Esophagus squamous epithelium (tissue), 5 donors: Measurements from ENCODE around the gene SYNPO. TPM values are rescaled to one million over a fixed set of nuclear protein-coding genes. Genes with fewer than 3 reads are reported as not detected.

Experiments used
- DNase-seq: peaks from one replicate; lab custom pipeline; 2025; lab: John Stamatoyannopoulos, UW
- H3K27ac ChIP-seq, 4 donors: fragments of 200-600 bp; sonication (generic); one replicate each; pipeline ENCODE4 v1.5.1; 2016 to 2019; ENCODE audit warnings: mild to moderate bottlenecking in 1 of 4
- H3K27me3 ChIP-seq, 4 donors: fragments of 200-600 bp; sonication (generic); 1 replicate in 3 of 4; 2 replicates in 1 of 4; pipeline versions ENCODE4 v1.5.1 to v1.6.0; 2017 to 2021; ENCODE audit warnings: antibody characterized with exemption in 1 of 4
- H3K36me3 ChIP-seq, 3 donors: fragments of 200-600 bp; sonication (generic); one replicate each; pipeline ENCODE4 v1.5.1; 2016 to 2019
- H3K4me1 ChIP-seq, 3 donors: fragments of 200-600 bp; sonication (generic); one replicate each; pipeline ENCODE4 v1.5.1; 2017 to 2019
- H3K4me3 ChIP-seq, 4 donors: fragments of 200-600 bp; sonication (generic); 1 replicate in 3 of 4; 2 replicates in 1 of 4; pipeline ENCODE4 v1.5.1; 2016 to 2019; ENCODE audit warnings: mild to moderate bottlenecking in 2 of 4, moderate library complexity in 1 of 4
- H3K9me3 ChIP-seq, 3 donors: fragments of 200-600 bp; sonication (generic); one replicate each; pipeline ENCODE4 v1.5.1; 2016 to 2019
- POLR2A ChIP-seq, 4 donors: fragments of 450-650 bp; IDR thresholded peaks; one replicate each; pipeline ENCODE4 v1.6.1; 2017; ENCODE audit warnings: antibody characterized with exemption in 4 of 4, mild to moderate bottlenecking in 4 of 4, moderate library complexity in 3 of 4
- WGBS, 2 donors: methylation state at CpG; one replicate each; pipeline ENCODE4 v1.1.5; 2018; 5-methylcytosine and 5-hydroxymethylcytosine counted together
- intact Hi-C: fragments of 100-400 bp; cut with DNase I; formaldehyde crosslinking; loops from one replicate; pipeline ENCODE4 v1.15.0; 2022
- total RNA-seq, 4 donors: library from RNA; depleted of rRNA; stranded (reverse); fragments of >200 nt; gene quantifications; one replicate each; pipeline ENCODE4 v1.1.0, GENCODE V29; 2016
- TF ChIP-seq, protein P1 (sequence below), 6 experiments: fragments of 450-650 bp in 4 of 6; fragments of 200-600 bp in 2 of 6; sonication (generic) in 2 of 6; IDR thresholded peaks; one replicate each; pipeline ENCODE4 v1.5.1; 2016 to 2019; ENCODE audit warnings: antibody characterized with exemption in 6 of 6, mild to moderate bottlenecking in 4 of 6, moderate library complexity in 4 of 6
- donor health status: DM: yes; HTN: yes; CAD: no.

Gene SYNPO
- total RNA-seq, 4 donors from 2014 or later = 2.5 to 8.8 (median 5.6) TPM

- Histone ChIP-seq H3K9me3 (no peaks in the 10 kb centered on the region), H3K36me3 (no peaks in the 10 kb centered on the region), H3K4me1 (peaks cover 16 to 41% (median 37%) of the 10 kb centered on the region in 3 donors), H3K27ac (peak overlapping the region in 2 of 4 donors; percentile 26 to 57), H3K4me3 (no peak overlapping the region), H3K27me3 (no peaks in the 10 kb centered on the region)
- TF ChIP-seq, protein P1, sequence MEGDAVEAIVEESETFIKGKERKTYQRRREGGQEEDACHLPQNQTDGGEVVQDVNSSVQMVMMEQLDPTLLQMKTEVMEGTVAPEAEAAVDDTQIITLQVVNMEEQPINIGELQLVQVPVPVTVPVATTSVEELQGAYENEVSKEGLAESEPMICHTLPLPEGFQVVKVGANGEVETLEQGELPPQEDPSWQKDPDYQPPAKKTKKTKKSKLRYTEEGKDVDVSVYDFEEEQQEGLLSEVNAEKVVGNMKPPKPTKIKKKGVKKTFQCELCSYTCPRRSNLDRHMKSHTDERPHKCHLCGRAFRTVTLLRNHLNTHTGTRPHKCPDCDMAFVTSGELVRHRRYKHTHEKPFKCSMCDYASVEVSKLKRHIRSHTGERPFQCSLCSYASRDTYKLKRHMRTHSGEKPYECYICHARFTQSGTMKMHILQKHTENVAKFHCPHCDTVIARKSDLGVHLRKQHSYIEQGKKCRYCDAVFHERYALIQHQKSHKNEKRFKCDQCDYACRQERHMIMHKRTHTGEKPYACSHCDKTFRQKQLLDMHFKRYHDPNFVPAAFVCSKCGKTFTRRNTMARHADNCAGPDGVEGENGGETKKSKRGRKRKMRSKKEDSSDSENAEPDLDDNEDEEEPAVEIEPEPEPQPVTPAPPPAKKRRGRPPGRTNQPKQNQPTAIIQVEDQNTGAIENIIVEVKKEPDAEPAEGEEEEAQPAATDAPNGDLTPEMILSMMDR (IDR thresholded peaks at IDR 0.05) = no peak
- no peak for TF ChIP-seq POLR2A (IDR thresholded peaks at IDR 0.05)
- 57 to 90% methylated on average over 2 to 4 of the region's 4 CpGs for WGBS, 2 donors
- DNase-seq = no peak
- intact Hi-C loops = no loop called here
Observed at GRCh38 chr5:150603052-150603451, 37.4 kb upstream of the SYNPO start.

GRCh38 chr5:150603491-150603890 is 37.0 kb upstream of the SYNPO start:
- Histone ChIP-seq H3K4me1 (peaks cover 16 to 36% (median 33%) of the 10 kb centered on the region in 3 donors), H3K27me3 (no peaks in the 10 kb centered on the region), H3K4me3 (no peak overlapping the region), H3K36me3 (no peaks in the 10 kb centered on the region), H3K9me3 (no peaks in the 10 kb centered on the region), H3K27ac (peak overlapping the region in 2 of 4 donors; percentile 26 to 57)
- WGBS, 2 donors = 82 to 100% methylated on average over 2 to 3 of the region's 3 CpGs
- DNase-seq = no peak
- intact Hi-C loops = no loop called here
- TF ChIP-seq, protein P1 (IDR thresholded peaks at IDR 0.05) = no peak
- TF ChIP-seq POLR2A (IDR thresholded peaks at IDR 0.05) = no peak

- peaks cover 16 to 31% (median 27%) of the 10 kb centered on the region in 3 donors for H3K4me1 ChIP-seq
- intact Hi-C loops = no loop called here
- TF ChIP-seq POLR2A (IDR thresholded peaks at IDR 0.05) = no peak
- TF ChIP-seq, protein P1 (IDR thresholded peaks at IDR 0.05) = no peak
- H3K4me3 ChIP-seq = no peak overlapping the region
- WGBS, 2 donors = 94 to 97% methylated on average over 4 of the region's 4 CpGs
- no peak overlapping the region for H3K27ac ChIP-seq
- H3K36me3 ChIP-seq = no peaks in the 10 kb centered on the region
- H3K27me3 ChIP-seq = no peaks in the 10 kb centered on the region
- no peak for DNase-seq
- no peaks in the 10 kb centered on the region for H3K9me3 ChIP-seq
Observed at GRCh38 chr5:150604010-150604409, 36.5 kb upstream of the SYNPO start.

DNA sequence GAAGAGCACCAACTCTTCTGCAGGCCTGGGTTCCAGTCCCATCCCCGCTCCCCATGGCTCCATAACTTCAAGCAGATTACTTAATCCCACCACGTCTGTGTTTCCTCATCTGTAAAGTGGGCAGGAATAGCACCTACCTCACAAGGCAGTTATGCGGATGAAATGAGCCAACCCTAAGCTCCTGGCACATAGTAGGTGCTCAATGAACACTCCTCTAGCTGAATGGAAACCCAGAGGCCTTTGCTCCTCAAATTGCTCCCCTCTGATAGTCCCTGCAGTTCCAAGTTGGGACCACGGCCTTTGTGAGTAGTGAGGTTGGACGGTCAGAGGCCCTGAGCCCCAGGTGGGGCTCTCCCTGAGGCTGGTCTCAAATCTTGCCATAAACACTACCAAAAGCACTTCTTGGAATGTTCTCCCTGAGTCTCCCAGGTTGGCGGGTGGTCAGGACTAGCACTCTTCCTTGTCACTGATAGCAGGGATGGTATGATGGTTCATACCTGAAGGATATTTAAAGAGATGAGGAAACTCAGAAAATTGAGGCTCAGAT is 35.5 kb upstream of the SYNPO start:
- Histone ChIP-seq H3K27me3 (no peaks in the 10 kb centered on the region), H3K27ac (no peak overlapping the region), H3K9me3 (no peaks in the 10 kb centered on the region), H3K36me3 (no peaks in the 10 kb centered on the region), H3K4me1 (peaks cover 15 to 28% (median 21%) of the 10 kb centered on the region in 3 donors), H3K4me3 (no peak overlapping the region)
- intact Hi-C loops = no loop called here
- DNase-seq = no peak
- WGBS, 2 donors = 73 to 86% methylated on average over 3 of the region's 6 CpGs
- no peak for TF ChIP-seq POLR2A (IDR thresholded peaks at IDR 0.05)
- TF ChIP-seq, protein P1 (IDR thresholded peaks at IDR 0.05) = no peak

DNA sequence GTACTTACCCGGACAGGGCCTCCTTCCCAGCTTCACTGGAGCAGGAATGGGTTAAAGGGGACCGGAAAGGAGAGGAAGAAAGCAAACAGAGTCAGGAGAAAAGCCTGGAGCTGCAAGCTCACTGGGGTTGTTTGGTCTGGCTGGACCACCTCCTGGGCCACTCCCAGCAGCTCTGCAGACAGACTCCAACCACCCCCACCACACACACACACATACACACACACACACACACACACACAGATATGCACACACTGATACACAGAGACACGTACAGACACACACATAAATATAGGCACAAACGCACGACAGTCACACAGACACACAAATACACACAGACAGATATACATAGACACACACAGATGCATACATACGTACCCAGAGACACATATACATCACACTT is 34.9 kb upstream of the SYNPO start:
- no peak overlapping the region for H3K4me3 ChIP-seq
- no peaks in the 10 kb centered on the region for H3K36me3 ChIP-seq
- no peak for TF ChIP-seq POLR2A (IDR thresholded peaks at IDR 0.05)
- TF ChIP-seq, protein P1 (IDR thresholded peaks at IDR 0.05) = no peak
- no peaks in the 10 kb centered on the region for H3K27me3 ChIP-seq
- H3K9me3 ChIP-seq = no peaks in the 10 kb centered on the region
- WGBS, 2 donors = 67 to 70% methylated on average over 5 of the region's 6 CpGs
- H3K27ac ChIP-seq = no peak overlapping the region
- intact Hi-C loops = no loop called here
- DNase-seq = no peak
- H3K4me1 ChIP-seq = peaks cover 9 to 28% (median 21%) of the 10 kb centered on the region in 3 donors
